CD4-positive, alpha-beta T cell treated with Interleukin-1 beta for 1 hour (primary cell): ENCODE data around the gene ZCCHC24.

Experiments used
- DNase-seq, 2 donors: peaks; one replicate each; pipeline ENCODE4 v3.0.0-alpha.2; 2020 to 2022

The ZCCHC24 gene

GRCh38 chr10:79394664-79395063 is 50.8 kb downstream of the ZCCHC24 start:
- no peak for DNase-seq

GRCh38 chr10:79393924-79394610 is 51.4 kb downstream of the ZCCHC24 start:
- DNase-seq = no peak

- DNase-seq = no peak
Measured at GRCh38 chr10:79393221-79393923, 52.1 kb downstream of the ZCCHC24 start.

- DNase-seq = no peak
Measured at GRCh38 chr10:79392506-79393176, 52.8 kb downstream of the ZCCHC24 start.

GRCh38 chr10:79392020-79392398 is 53.4 kb downstream of the ZCCHC24 start:
- DNase-seq = no peak

GRCh38 chr10:79391231-79392019 is 54.0 kb downstream of the ZCCHC24 start:
- no peak for DNase-seq

- DNase-seq = peak in 1 of 2 donors; percentile 13
Measured at GRCh38 chr10:79390551-79391229, 54.7 kb downstream of the ZCCHC24 start.

GRCh38 chr10:79390057-79390456 is 55.4 kb downstream of the ZCCHC24 start:
- no peak for DNase-seq

GRCh38 chr10:79387974-79388850 is 57.2 kb downstream of the ZCCHC24 start:
- DNase-seq = no peak

GRCh38 chr10:79387466-79387973 is 57.9 kb downstream of the ZCCHC24 start:
- no peak for DNase-seq

GRCh38 chr10:79386637-79387465 is 58.6 kb downstream of the ZCCHC24 start:
- no peak for DNase-seq

- no peak for DNase-seq
Measured at GRCh38 chr10:79385804-79386531, 59.5 kb downstream of the ZCCHC24 start.

GRCh38 chr10:79385392-79385795 is 60.0 kb downstream of the ZCCHC24 start:
- DNase-seq = no peak

- DNase-seq = no peak
Measured at GRCh38 chr10:79384773-79385391, 60.5 kb downstream of the ZCCHC24 start.

GRCh38 chr10:79383974-79384606 is 61.3 kb downstream of the ZCCHC24 start:
- DNase-seq = no peak

- DNase-seq = no peak
Measured at GRCh38 chr10:79382491-79382941, 62.9 kb downstream of the ZCCHC24 start.

GRCh38 chr10:79381804-79382221 is 63.6 kb downstream of the ZCCHC24 start:
- DNase-seq = no peak

- DNase-seq = no peak
Measured at GRCh38 chr10:79380946-79381721, 64.3 kb downstream of the ZCCHC24 start.
